GM12878 (cell line): ENCODE data around the gene BACE1-AS. TPM values are rescaled to one million over a fixed set of nuclear protein-coding genes. Genes with fewer than 3 reads are reported as not detected.
"Not testable (repeated sequence)": the region's sequence is repeated elsewhere in the genome, so short reads cannot be mapped to it uniquely, and the experiment has no call there.

Experiments
- ATAC-seq: fragments of 200-7000 bp; cut with Tn5 transposase; 3 replicates; pipeline ENCODE4 v1.9.1; 2020; ENCODE audit warnings: mild to moderate bottlenecking, moderate library complexity
- BruUV-seq: library from RNA; stranded (reverse); fragments of 400-500 nt; replicated peaks from 2 replicates; lab custom pipeline; 2021; lab: Mats Ljungman, UMichigan
- CTCF ChIA-PET: fragments of 300-600 bp; sonication (Branson Sonifier 250); formaldehyde crosslinking; extraction: SDS; loops from one replicate; lab custom pipeline; 2021; ENCODE audit warnings: inconsistent platforms; lab: Yijun Ruan, JAX
- POLR2A ChIA-PET: fragments of 350-600 bp; formaldehyde crosslinking; extraction: SDS; loops from one replicate; lab custom pipeline; 2021; ENCODE audit warnings: inconsistent platforms; lab: Charles Lee
- RAD21 ChIA-PET: fragments of 300-600 bp; sonication (Branson Sonifier 250); formaldehyde crosslinking; loops from one replicate; lab custom pipeline; 2023; ENCODE audit warnings: antibody characterized with exemption; ENCODE audit not compliant: unreplicated experiment; lab: Charles Lee
- SMC1A ChIA-PET: fragments of 300-600 bp; sonication (Branson Sonifier 250); formaldehyde crosslinking; loops from one replicate; lab custom pipeline; 2023; ENCODE audit not compliant: unreplicated experiment, uncharacterized antibody; lab: Charles Lee
- DNase-seq: peaks from one replicate; pipeline ENCODE4 v3.0.0-alpha.2; 2011; ENCODE audit warnings: low read depth, low spot score
- FAIRE-seq: peaks from 3 replicates; lab custom pipeline; 2011; peaks lifted over from hg19 to GRCh38; lab: Jason Lieb, UNC
- H2AFZ ChIP-seq: 2 replicates; pipeline ENCODE4 v1.6.0; 2011; ENCODE audit warnings: low read depth, low read length, control low read depth; ENCODE audit not compliant: control insufficient read depth
- H3K27ac ChIP-seq: 2 replicates; pipeline ENCODE4 v1.5.1; 2011; ENCODE audit warnings: control low read depth; ENCODE audit not compliant: control insufficient read depth, insufficient read depth
- H3K27me3 ChIP-seq, 2 experiments: replicated peaks in 1 of 2; 2 replicates each; pipeline versions ENCODE4 v1.6.0 to v1.6.1; 2011; ENCODE audit warnings: low read length in 1 of 2; ENCODE audit not compliant: control insufficient read depth in 2 of 2, insufficient read depth in 2 of 2
- H3K36me3 ChIP-seq, 2 experiments: 2 replicates each; pipeline ENCODE4 v1.5.1; 2011; ENCODE audit warnings: low read length in 1 of 2; ENCODE audit not compliant: control insufficient read depth in 2 of 2, insufficient read depth in 2 of 2
- H3K4me1 ChIP-seq: 2 replicates; pipeline ENCODE4 v1.6.1; 2011; ENCODE audit warnings: mild to moderate bottlenecking, low read length, moderate library complexity, mixed read lengths; ENCODE audit not compliant: control insufficient read depth, insufficient read depth
- H3K4me2 ChIP-seq: 2 replicates; pipeline ENCODE4 v1.6.0; 2011; ENCODE audit warnings: control low read depth; ENCODE audit not compliant: control insufficient read depth, insufficient read depth
- H3K4me3 ChIP-seq: fragments of 200-600 bp; sonication (generic); 2 replicates; pipeline ENCODE4 v1.5.1; 2016
- H3K79me2 ChIP-seq: 2 replicates; pipeline ENCODE4 v1.6.0; 2011; ENCODE audit warnings: low read length; ENCODE audit not compliant: control insufficient read depth, insufficient read depth
- H3K9ac ChIP-seq: 2 replicates; pipeline ENCODE4 v1.8.0; 2011; ENCODE audit warnings: low read length, control low read depth, mixed read lengths; ENCODE audit not compliant: control insufficient read depth, insufficient read depth
- H3K9me3 ChIP-seq: replicated peaks from 3 replicates; pipeline ENCODE4 v1.5.1; 2011; ENCODE audit warnings: mild to moderate bottlenecking, low read length; ENCODE audit not compliant: control insufficient read depth, insufficient read depth
- H4K20me1 ChIP-seq: 2 replicates; pipeline ENCODE4 v1.6.0; 2011; ENCODE audit not compliant: control insufficient read depth, insufficient read depth
- GABPA ChIP-seq: IDR thresholded peaks from 2 replicates; pipeline ENCODE4 v1.6.1; 2014; ENCODE audit warnings: antibody characterized with exemption, low read depth, mild to moderate bottlenecking, inconsistent platforms
- GATAD2B ChIP-seq: fragments of 450-650 bp; conservative IDR thresholded peaks from 2 replicates; pipeline ENCODE4 v1.6.1; 2017; ENCODE audit warnings: low read depth, mild to moderate bottlenecking, moderate library complexity
- IKZF2 ChIP-seq, 2 experiments: fragments of 450-650 bp; IDR thresholded peaks; 2 replicates each; pipeline ENCODE4 v1.6.1; 2017; ENCODE audit warnings: mild to moderate bottlenecking in 2 of 2, moderate library complexity in 2 of 2
- NRF1 ChIP-seq: conservative IDR thresholded peaks from 2 replicates; pipeline ENCODE4 v1.6.1; 2011; ENCODE audit warnings: mild to moderate bottlenecking, low read depth, low read length, improper control_type of control experiment
- RFX5 ChIP-seq: IDR thresholded peaks from 2 replicates; pipeline ENCODE4 v1.6.1; 2011; ENCODE audit warnings: low read depth, low read length, improper control_type of control experiment
- WGBS: methylation state at CpG from one replicate; pipeline ENCODE4 v1.1.6; 2016; ENCODE audit warnings: low lambda C conversion rate; ENCODE audit not compliant: insufficient replicate concordance, insufficient coverage; ENCODE audit errors: missing lambda C conversion rate; 5-methylcytosine and 5-hydroxymethylcytosine counted together
- in situ Hi-C: fragments of 300-500 bp; cut with MboI; formaldehyde crosslinking; loops from 9 replicates; pipeline ENCODE4 v1.14.3; 2018; ENCODE audit warnings: mixed read lengths
- intact Hi-C: fragments of 100-400 bp; cut with micrococcal nuclease; formaldehyde crosslinking; loops from one replicate; pipeline ENCODE4 v1.14.2; 2022; ENCODE audit not compliant: unreplicated experiment
- polyA plus RNA-seq, 11 experiments: library from polyadenylated mRNA; depleted of rRNA in 4 of 11; unstranded in 6 of 11; stranded (reverse) in 5 of 11; fragments of >200 nt; fragmentation: Nextera tagmentation in 4 of 11; fragmentation: Illumina TruSeq in 1 of 11; extraction: Ambion mirVana in 4 of 11; extraction: Trizol in 1 of 11; gene quantifications; 1 replicate in 1 of 11; 2 replicates in 10 of 11; pipeline versions ENCODE4 v1.2.1 to v1.2.3, GENCODE V29; 2011 to 2016; ENCODE audit warnings: inconsistent platforms in 2 of 11, missing spikeins in 2 of 11, low read depth in 1 of 11
- total RNA-seq, 4 experiments: library from RNA; depleted of rRNA in 3 of 4; stranded (reverse); fragments of >200 nt in 3 of 4; fragmentation: Illumina TruSeq in 1 of 4; extraction: Trizol in 1 of 4; gene quantifications; 2 replicates each; pipeline versions ENCODE4 v1.2.1 to v1.2.3, GENCODE V29; 2013 to 2021
- TF ChIP-seq, protein P1 (sequence below): fragments of 450-650 bp; IDR thresholded peaks from 2 replicates; pipeline ENCODE4 v1.6.1; 2017; ENCODE audit warnings: mild to moderate bottlenecking, low read depth, inconsistent platforms; ENCODE audit not compliant: poor library complexity, severe bottlenecking
- TF ChIP-seq, protein P2 (sequence below): IDR thresholded peaks from 2 replicates; pipeline ENCODE4 v1.6.1; 2011; ENCODE audit warnings: borderline replicate concordance, low read depth, mild to moderate bottlenecking, moderate library complexity, low read length; ENCODE audit not compliant: insufficient read depth, poor library complexity, severe bottlenecking
- TF ChIP-seq, protein P3 (sequence below): fragments of 450-650 bp; formaldehyde crosslinking; IDR thresholded peaks from 2 replicates; pipeline ENCODE4 v1.4.0; 2020; ENCODE audit warnings: mild to moderate bottlenecking, moderate library complexity

BACE1-AS gene
- total and polyA plus RNA-seq, 10 of the 15 experiments (the other 5 are each of a cell fraction or from before 2014, with no cell fraction given), result 2.0 to 6.7 (median 3.9) TPM

DNA sequence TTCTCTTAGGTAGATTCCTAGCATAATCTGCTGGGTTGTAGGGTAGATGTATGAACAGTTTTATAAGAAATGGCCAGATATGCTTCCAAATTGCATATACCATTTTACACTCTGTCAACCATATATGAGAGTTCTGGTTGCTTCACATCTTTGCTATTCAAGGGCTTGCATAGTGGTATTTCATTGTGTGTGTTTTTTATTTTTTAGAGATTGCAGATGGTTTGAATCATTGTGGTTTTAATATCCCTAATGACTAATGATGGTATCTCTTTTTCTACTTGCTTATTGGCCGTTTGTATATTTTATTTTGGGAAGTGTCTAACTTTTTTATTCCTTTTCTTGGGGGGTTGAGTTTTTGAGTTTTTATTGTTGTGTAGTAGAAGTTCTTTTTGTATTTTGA is 31.7 kb upstream of the BACE1-AS start (continued):
- TF ChIP-seq, protein P1, sequence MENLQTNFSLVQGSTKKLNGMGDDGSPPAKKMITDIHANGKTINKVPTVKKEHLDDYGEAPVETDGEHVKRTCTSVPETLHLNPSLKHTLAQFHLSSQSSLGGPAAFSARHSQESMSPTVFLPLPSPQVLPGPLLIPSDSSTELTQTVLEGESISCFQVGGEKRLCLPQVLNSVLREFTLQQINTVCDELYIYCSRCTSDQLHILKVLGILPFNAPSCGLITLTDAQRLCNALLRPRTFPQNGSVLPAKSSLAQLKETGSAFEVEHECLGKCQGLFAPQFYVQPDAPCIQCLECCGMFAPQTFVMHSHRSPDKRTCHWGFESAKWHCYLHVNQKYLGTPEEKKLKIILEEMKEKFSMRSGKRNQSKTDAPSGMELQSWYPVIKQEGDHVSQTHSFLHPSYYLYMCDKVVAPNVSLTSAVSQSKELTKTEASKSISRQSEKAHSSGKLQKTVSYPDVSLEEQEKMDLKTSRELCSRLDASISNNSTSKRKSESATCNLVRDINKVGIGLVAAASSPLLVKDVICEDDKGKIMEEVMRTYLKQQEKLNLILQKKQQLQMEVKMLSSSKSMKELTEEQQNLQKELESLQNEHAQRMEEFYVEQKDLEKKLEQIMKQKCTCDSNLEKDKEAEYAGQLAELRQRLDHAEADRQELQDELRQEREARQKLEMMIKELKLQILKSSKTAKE, result no peak
- TF ChIP-seq GATAD2B (no peak), RFX5 (no peak), IKZF2 (IDR thresholded peaks at IDR 0.05) (no peak), NRF1 (no peak), GABPA (no peak)
- TF ChIP-seq, protein P2, sequence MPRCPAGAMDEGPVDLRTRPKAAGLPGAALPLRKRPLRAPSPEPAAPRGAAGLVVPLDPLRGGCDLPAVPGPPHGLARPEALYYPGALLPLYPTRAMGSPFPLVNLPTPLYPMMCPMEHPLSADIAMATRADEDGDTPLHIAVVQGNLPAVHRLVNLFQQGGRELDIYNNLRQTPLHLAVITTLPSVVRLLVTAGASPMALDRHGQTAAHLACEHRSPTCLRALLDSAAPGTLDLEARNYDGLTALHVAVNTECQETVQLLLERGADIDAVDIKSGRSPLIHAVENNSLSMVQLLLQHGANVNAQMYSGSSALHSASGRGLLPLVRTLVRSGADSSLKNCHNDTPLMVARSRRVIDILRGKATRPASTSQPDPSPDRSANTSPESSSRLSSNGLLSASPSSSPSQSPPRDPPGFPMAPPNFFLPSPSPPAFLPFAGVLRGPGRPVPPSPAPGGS, result no peak
- TF ChIP-seq, protein P3, sequence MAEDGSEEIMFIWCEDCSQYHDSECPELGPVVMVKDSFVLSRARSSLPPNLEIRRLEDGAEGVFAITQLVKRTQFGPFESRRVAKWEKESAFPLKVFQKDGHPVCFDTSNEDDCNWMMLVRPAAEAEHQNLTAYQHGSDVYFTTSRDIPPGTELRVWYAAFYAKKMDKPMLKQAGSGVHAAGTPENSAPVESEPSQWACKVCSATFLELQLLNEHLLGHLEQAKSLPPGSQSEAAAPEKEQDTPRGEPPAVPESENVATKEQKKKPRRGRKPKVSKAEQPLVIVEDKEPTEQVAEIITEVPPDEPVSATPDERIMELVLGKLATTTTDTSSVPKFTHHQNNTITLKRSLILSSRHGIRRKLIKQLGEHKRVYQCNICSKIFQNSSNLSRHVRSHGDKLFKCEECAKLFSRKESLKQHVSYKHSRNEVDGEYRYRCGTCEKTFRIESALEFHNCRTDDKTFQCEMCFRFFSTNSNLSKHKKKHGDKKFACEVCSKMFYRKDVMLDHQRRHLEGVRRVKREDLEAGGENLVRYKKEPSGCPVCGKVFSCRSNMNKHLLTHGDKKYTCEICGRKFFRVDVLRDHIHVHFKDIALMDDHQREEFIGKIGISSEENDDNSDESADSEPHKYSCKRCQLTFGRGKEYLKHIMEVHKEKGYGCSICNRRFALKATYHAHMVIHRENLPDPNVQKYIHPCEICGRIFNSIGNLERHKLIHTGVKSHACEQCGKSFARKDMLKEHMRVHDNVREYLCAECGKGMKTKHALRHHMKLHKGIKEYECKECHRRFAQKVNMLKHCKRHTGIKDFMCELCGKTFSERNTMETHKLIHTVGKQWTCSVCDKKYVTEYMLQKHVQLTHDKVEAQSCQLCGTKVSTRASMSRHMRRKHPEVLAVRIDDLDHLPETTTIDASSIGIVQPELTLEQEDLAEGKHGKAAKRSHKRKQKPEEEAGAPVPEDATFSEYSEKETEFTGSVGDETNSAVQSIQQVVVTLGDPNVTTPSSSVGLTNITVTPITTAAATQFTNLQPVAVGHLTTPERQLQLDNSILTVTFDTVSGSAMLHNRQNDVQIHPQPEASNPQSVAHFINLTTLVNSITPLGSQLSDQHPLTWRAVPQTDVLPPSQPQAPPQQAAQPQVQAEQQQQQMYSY (CRISPR knock-in tag), result no peak

DNA sequence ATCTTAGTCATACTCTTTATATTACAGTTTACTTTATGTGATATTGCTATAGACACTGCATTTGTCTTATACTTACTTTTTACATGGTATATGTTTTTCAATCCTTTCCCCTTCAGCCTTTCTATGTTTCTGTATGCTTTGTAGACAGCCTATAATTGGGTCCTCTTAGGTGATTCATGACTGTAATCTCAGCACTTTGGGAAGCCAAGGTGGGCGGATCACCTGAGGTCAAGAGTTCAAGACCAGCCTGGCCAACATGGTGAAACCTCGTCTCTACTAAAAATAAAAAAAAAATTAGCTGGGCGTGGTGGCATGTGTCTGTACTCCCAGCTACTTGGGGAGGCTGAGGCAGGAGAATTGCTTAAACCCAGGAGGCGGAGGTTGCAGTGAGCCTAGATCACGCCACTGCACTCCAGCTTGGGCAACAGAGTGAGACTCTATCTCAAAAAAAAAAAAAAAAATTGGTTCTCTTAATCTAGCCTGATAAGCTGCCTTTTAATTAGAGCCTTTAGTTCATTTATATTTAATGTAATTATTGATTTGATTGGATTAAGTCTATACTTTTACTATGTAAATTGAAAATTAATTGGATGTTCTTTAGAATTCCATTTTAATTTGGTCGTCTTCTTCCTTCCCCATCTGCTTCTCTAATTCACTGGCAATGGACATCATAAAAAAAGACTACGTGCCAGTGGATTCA is 26.4 kb upstream of the BACE1-AS start:
- in situ Hi-C loops, BruUV-seq, H3K9me3 ChIP-seq, H3K36me3 ChIP-seq, intact Hi-C loops, H3K27ac ChIP-seq, H3K4me1 ChIP-seq, H3K4me3 ChIP-seq, RAD21 ChIA-PET, DNase-seq, H4K20me1 ChIP-seq, H3K79me2 ChIP-seq, POLR2A ChIA-PET, H2AFZ ChIP-seq, H3K4me2 ChIP-seq, ATAC-seq, H3K27me3 ChIP-seq, FAIRE-seq, H3K9ac ChIP-seq: not testable (repeated sequence)
- WGBS, result 97% methylated on average over 7 of the region's 7 CpGs
- ChIA-PET CTCF (interaction anchor here (0.6 kb wide), 1 partner anchor 149 kb away, joined by 3 read pairs; no protein-coding TSS in a partner anchor), SMC1A (interaction anchor here (0.6 kb wide), 1 partner anchor 54 kb away, joined by 3 read pairs; no protein-coding TSS in a partner anchor)
